ENCODE data around the gene SRRM3. TPM values are rescaled to one million over a fixed set of nuclear protein-coding genes. Genes with fewer than 3 reads are reported as not detected.
"Not testable (repeated sequence)": the region's sequence is repeated elsewhere in the genome, so short reads cannot be mapped to it uniquely, and the experiment has no call there.

The SRRM3 gene
- total RNA-seq, 4 donors from 2014 or later = 1.6 to 4.1 (median 2.8) TPM

DNA sequence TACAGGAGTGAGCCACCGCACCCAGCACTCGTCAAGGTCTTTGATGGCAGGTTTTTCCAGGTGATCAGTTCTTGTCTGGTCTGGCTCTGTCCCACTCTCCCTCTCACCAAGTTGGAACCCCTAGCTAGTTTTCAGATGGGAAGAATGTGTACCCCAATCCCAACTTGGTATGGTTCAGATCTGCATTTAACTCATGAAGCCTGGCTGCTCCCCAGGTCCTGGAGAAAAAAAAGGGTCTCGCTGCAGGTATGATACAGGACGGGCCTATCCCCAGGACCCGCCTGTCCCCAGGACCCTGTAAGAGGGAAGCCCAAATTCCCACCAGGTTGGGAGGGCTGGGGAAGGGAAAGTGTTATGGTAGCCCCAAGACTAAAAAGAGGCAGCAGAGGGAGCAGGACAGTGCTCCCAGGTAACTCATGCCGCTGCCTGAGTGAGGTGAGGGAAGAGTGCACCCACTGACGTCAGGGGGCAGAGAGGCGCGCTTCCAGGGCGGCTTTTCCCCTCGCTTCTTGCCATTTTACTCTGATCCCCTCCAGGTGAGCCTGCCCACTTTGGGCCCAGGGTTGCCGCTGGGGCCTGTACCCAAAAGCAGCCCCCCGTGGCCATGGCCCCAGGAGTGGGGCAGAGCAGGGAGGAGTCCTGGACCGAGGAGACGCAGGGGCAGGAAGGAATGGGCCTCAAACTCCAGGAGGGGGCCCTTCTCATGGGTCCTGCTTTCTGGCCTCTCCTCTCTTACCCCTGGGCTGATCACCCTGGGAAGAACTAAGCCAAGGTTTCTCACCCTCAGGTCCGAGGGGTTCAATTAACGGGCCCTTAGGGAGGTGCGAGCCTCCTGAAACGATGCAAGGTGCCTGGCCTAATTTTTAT, 36.4 kb upstream of the SRRM3 start:
- TF ChIP-seq CTCF (IDR thresholded peaks at IDR 0.05) = no peak
- no peak for TF ChIP-seq POLR2A (IDR thresholded peaks at IDR 0.05)
- no peak for TF ChIP-seq POLR2AphosphoS5 (IDR thresholded peaks at IDR 0.05)
- no peak for TF ChIP-seq EP300 (IDR thresholded peaks at IDR 0.05)
- Histone ChIP-seq H3K9me3 (no peaks in the 10 kb centered on the region), H3K27me3 (no peaks in the 10 kb centered on the region), H3K4me3 (no peak overlapping the region), H3K4me1 (peaks cover 0 to 10% (median 0%) of the 10 kb centered on the region in 3 donors), H3K27ac (peak overlapping the region in 2 of 4 donors; percentile 88 to 89), H3K36me3 (no peaks in the 10 kb centered on the region)
- 93 to 96% methylated on average over 12 to 13 of the region's 19 CpGs for WGBS, 2 donors (ENCODE audit: low coverage in 1 of 2)
- no peak for ATAC-seq

GRCh38 chr7:76165973-76166403, 35.7 kb upstream of the SRRM3 start:
- Histone ChIP-seq H3K27me3 (no peaks in the 10 kb centered on the region), H3K4me3 (peak overlapping the region; percentile 41 to 71), H3K36me3 (no peaks in the 10 kb centered on the region), H3K9me3 (no peaks in the 10 kb centered on the region), H3K4me1 (peaks cover 0 to 10% (median 0%) of the 10 kb centered on the region in 3 donors), H3K27ac (peak overlapping the region; percentile 25 to 90 (median 88))
- no peak for ATAC-seq
- TF ChIP-seq POLR2AphosphoS5 (IDR thresholded peaks at IDR 0.05) (no peak), CTCF (IDR thresholded peaks at IDR 0.05) (no peak), POLR2A (IDR thresholded peaks at IDR 0.05) (no peak), EP300 (IDR thresholded peaks at IDR 0.05) (no peak)
- WGBS, 2 donors (ENCODE audit: low coverage in 1 of 2) = 77 to 94% methylated on average over 7 to 15 of the region's 15 CpGs

DNA sequence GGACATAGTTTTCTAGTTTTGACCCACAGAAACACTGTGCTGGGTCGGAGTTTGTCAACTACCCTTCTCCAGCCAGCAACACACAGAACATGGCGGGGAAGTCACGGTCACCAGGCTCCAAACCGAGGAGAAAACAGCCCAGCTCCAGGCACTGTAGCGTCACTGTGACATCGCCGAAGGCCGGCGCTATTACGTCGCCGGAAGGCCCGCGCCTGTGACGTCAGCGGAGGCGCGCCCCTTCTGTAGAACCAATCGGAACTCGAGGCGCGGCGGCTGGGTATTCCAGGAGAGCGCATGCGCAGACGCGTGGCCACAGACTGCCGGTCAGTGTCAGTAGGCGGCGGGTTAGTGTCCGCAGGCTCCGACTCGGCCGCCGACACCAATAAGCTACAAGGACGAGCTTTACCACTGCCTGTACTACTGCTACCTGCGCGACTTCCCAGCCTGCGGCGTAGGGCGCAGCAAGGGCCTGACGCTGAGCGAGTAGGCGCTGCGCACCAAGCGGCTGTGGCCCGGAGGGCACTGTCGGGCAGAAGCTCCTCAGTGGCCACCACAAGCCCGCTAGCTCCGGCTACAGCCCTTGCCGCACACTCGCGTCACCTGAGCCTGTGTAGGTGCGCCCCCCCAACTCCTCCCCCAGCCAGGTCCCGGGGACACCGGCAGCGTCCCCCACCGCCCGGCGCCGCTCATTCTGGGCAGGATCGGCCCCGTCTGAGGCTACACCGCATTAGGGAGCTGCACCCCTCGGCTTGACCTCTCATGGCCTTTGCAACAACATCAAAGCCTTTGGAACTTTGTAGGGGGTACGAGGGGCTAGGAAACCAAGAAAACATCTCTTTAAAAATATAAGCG, 35.1 kb upstream of the SRRM3 start:
- peak overlapping the region; percentile 25 to 90 (median 88) for H3K27ac ChIP-seq
- no peak for TF ChIP-seq EP300 (IDR thresholded peaks at IDR 0.05)
- TF ChIP-seq POLR2A (IDR thresholded peaks at IDR 0.05) = peak; percentile 91 to 93
- peak; percentile 93 for TF ChIP-seq POLR2AphosphoS5 (IDR thresholded peaks at IDR 0.05)
- peak in 3 of 4 experiments; percentile 41 to 53 (median 45) for TF ChIP-seq CTCF (IDR thresholded peaks at IDR 0.05)
- 0 to 1% methylated on average over 1 to 15 of the region's 67 CpGs for WGBS, 2 donors (ENCODE audit: low coverage in 1 of 2)
- H3K4me3 ChIP-seq = peak overlapping the region; percentile 41 to 71
- peaks cover 0 to 10% (median 0%) of the 10 kb centered on the region in 3 donors for H3K4me1 ChIP-seq
- no peaks in the 10 kb centered on the region for H3K27me3 ChIP-seq
- no peaks in the 10 kb centered on the region for H3K9me3 ChIP-seq
- H3K36me3 ChIP-seq = no peaks in the 10 kb centered on the region
- peak; percentile 98 for ATAC-seq

- Histone ChIP-seq H3K9me3 (no peaks in the 10 kb centered on the region), H3K27ac (no peak overlapping the region), H3K4me1 (peaks cover 0 to 8% (median 0%) of the 10 kb centered on the region in 3 donors), H3K36me3 (no peaks in the 10 kb centered on the region), H3K4me3 (no peak overlapping the region), H3K27me3 (no peaks in the 10 kb centered on the region)
- WGBS, 2 donors (ENCODE audit: low coverage in 1 of 2) = no CpG with 5 or more reads among the region's 12 CpGs
- TF ChIP-seq EP300 (IDR thresholded peaks at IDR 0.05) (no peak), POLR2AphosphoS5 (IDR thresholded peaks at IDR 0.05) (no peak), POLR2A (IDR thresholded peaks at IDR 0.05) (no peak), CTCF (IDR thresholded peaks at IDR 0.05) (no peak)
- no peak for ATAC-seq
Observed at GRCh38 chr7:76173566-76174205, 28.0 kb upstream of the SRRM3 start.

DNA sequence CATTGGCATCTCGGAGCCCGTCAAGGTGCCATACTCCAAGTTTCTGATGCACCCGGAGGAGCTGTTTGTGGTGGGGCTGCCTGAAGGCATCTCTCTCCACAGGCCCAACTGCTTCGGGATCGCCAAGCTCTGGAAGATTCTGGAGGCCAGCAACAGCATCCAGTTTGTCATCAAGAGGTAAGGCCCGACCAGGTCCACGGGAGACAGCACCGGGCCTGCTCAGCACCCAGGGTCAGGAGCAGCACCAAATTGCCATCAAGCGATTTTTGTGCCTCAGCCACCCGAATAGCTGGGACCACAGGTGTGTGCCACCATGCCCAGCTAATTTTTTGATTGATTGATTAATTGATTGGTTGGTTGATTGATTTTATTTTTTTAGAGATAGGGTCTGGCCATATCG, 24.7 kb upstream of the SRRM3 start:
- not testable (repeated sequence) for H3K4me1 ChIP-seq, ATAC-seq, H3K27me3 ChIP-seq, H3K27ac ChIP-seq, H3K9me3 ChIP-seq, H3K36me3 ChIP-seq, H3K4me3 ChIP-seq
- WGBS, 2 donors (ENCODE audit: low coverage in 1 of 2) = 50 to 94% methylated on average over 1 to 5 of the region's 11 CpGs

Data from gastroesophageal sphincter (tissue), 4 donors.